PFSK-1 (cell line): ENCODE results near the gene CLN6.

Experiments
- POLR2AphosphoS5 ChIP-seq: IDR thresholded peaks from 2 replicates; pipeline ENCODE4 v1.6.1; 2012; ENCODE audit warnings: low read depth, mild to moderate bottlenecking, control low read depth, low read length, moderate library complexity
- REST ChIP-seq, 2 experiments: IDR thresholded peaks; 2 replicates each; pipeline versions ENCODE4 v1.6.1 to v1.8.0; 2011 to 2012; ENCODE audit warnings: low read depth in 2 of 2, low read length in 2 of 2, control low read depth in 1 of 2, inconsistent platforms in 1 of 2, mild to moderate bottlenecking in 1 of 2, moderate library complexity in 1 of 2; ENCODE audit not compliant: insufficient read depth in 1 of 2
- SIN3A ChIP-seq: IDR thresholded peaks from 2 replicates; pipeline ENCODE4 v1.6.1; 2012; ENCODE audit warnings: mild to moderate bottlenecking, low read length, moderate library complexity, borderline replicate concordance; ENCODE audit not compliant: insufficient read depth
- TAF1 ChIP-seq: IDR thresholded peaks from 2 replicates; pipeline ENCODE4 v1.6.1; 2012; ENCODE audit warnings: low read length, control low read depth, borderline replicate concordance; ENCODE audit not compliant: insufficient read depth

GRCh38 chr15:68200016-68200861, 29.3 kb downstream of the CLN6 start:
- TF ChIP-seq POLR2AphosphoS5 (no peak), REST (IDR thresholded peaks at IDR 0.05; ENCODE audit: insufficient read depth in 1 of 2, low read depth in 2 of 2, low read length in 2 of 2) (no peak), TAF1 (no peak), SIN3A (no peak)
